ENCODE measurements around the gene TTLL3. TPM values are rescaled to one million over a fixed set of nuclear protein-coding genes. Genes with fewer than 3 reads are reported as not detected.

TTLL3 gene
- total and polyA plus RNA-seq, 11 donors = 4.7 to 30.3 (median 11.8) TPM

GRCh38 chr3:9762871-9763270 is 47.2 kb upstream of the TTLL3 start:
- ATAC-seq = no peak

GRCh38 chr3:9765865-9766264 is 44.2 kb upstream of the TTLL3 start:
- peaks cover 0 to 50% (median 25%) of the 10 kb centered on the region in 9 donors for H3K36me3 ChIP-seq
- no peak overlapping the region for H3K27ac ChIP-seq
- no peak for ATAC-seq
- H3K27me3 ChIP-seq = no peaks in the 10 kb centered on the region
- no peak overlapping the region for H3K4me3 ChIP-seq
- WGBS, 4 donors = 90 to 95% (median 92%) methylated on average over 4 of the region's 4 CpGs
- no peaks in the 10 kb centered on the region for H3K9me3 ChIP-seq
- intact Hi-C loops (cut with DNase I) = no loop called here
- DNase-seq = no peak
- no peak for TF ChIP-seq POLR2A (IDR thresholded peaks at IDR 0.05)
- TF ChIP-seq CTCF (IDR thresholded peaks at IDR 0.05) = no peak
- peaks cover 0 to 44% (median 30%) of the 10 kb centered on the region in 12 donors for H3K4me1 ChIP-seq

More at GRCh38 chr3:9762871-9763270, 47.2 kb upstream of the TTLL3 start:
- H3K27ac ChIP-seq = no peak overlapping the region
- H3K27me3 ChIP-seq = no peaks in the 10 kb centered on the region
- 92 to 96% (median 94%) methylated on average over 8 of the region's 8 CpGs for WGBS, 4 donors
- H3K4me3 ChIP-seq = no peak overlapping the region
- TF ChIP-seq CTCF (IDR thresholded peaks at IDR 0.05) (no peak), POLR2A (IDR thresholded peaks at IDR 0.05) (no peak)
- H3K9me3 ChIP-seq = no peaks in the 10 kb centered on the region
- no peak for DNase-seq
- H3K36me3 ChIP-seq = peaks cover 0 to 80% (median 53%) of the 10 kb centered on the region in 9 donors
- H3K4me1 ChIP-seq = peaks cover 0 to 15% (median 13%) of the 10 kb centered on the region in 12 donors
- intact Hi-C loops (cut with DNase I) = no loop called here

GRCh38 chr3:9767418-9767817 is 42.6 kb upstream of the TTLL3 start:
- ATAC-seq (peak in 3 of 4 donors; percentile 5 to 54 (median 46)), DNase-seq (peak in 3 of 5 donors; percentile 36 to 53 (median 50))
- TF ChIP-seq POLR2A (IDR thresholded peaks at IDR 0.05) (no peak), CTCF (IDR thresholded peaks at IDR 0.05) (no peak)
- peak overlapping the region in 3 of 12 donors; percentile 82 to 96 (median 87) for H3K4me3 ChIP-seq
- intact Hi-C loops (cut with DNase I) = no loop called here
- H3K27me3 ChIP-seq = no peaks in the 10 kb centered on the region
- H3K9me3 ChIP-seq = no peaks in the 10 kb centered on the region
- H3K27ac ChIP-seq = peak overlapping the region; percentile 26 to 90 (median 53)
- WGBS, 4 donors = 45 to 71% (median 66%) methylated on average over 7 of the region's 7 CpGs
- H3K36me3 ChIP-seq = peaks cover 0 to 35% (median 16%) of the 10 kb centered on the region in 9 donors
- H3K4me1 ChIP-seq = peaks cover 0 to 46% (median 31%) of the 10 kb centered on the region in 12 donors

- Histone ChIP-seq H3K4me3 (peak overlapping the region in 6 of 12 donors; percentile 67 to 96 (median 84)), H3K27me3 (no peaks in the 10 kb centered on the region), H3K27ac (peak overlapping the region in 10 of 12 donors; percentile 13 to 90 (median 60)), H3K4me1 (peaks cover 0 to 46% (median 31%) of the 10 kb centered on the region in 12 donors), H3K36me3 (peaks cover 0 to 27% (median 11%) of the 10 kb centered on the region in 9 donors), H3K9me3 (no peaks in the 10 kb centered on the region)
- TF ChIP-seq POLR2A (IDR thresholded peaks at IDR 0.05) = no peak
- no peak for TF ChIP-seq CTCF (IDR thresholded peaks at IDR 0.05)
- DNase-seq (no peak), ATAC-seq (no peak)
- WGBS, 4 donors = 60 to 75% (median 70%) methylated on average over 6 of the region's 6 CpGs
- intact Hi-C loops (cut with DNase I) = loop anchor here in 1 of 10 donors (2.0 kb wide), 1 partner anchor 25 kb away; the partner anchor contains the start of genes ARPC4 and TADA3
Measured at GRCh38 chr3:9768141-9768775, 41.8 kb upstream of the TTLL3 start.
